Endothelial cell of umbilical vein (primary cell): Measurements from ENCODE around the gene CDX1. TPM values are rescaled to one million over a fixed set of nuclear protein-coding genes. Genes with fewer than 3 reads are reported as not detected.

Experiments used
- BruUV-seq: library from RNA; stranded (reverse); fragments of 400-500 nt; replicated peaks from 2 replicates; lab custom pipeline; 2021; lab: Mats Ljungman, UMichigan
- CTCF ChIA-PET: fragments of 300-600, 350-600 bp; sonication (Branson Sonifier 250); formaldehyde crosslinking; loops from one replicate; lab custom pipeline; 2021; ENCODE audit warnings: antibody characterized with exemption, inconsistent platforms; lab: Charles Lee
- POLR2A ChIA-PET: fragments of 300-600, 350-600 bp; sonication (Branson Sonifier 250); formaldehyde crosslinking; loops from one replicate; lab custom pipeline; 2021; ENCODE audit warnings: antibody characterized with exemption, inconsistent platforms; lab: Charles Lee
- DNase-seq: peaks from one replicate; pipeline ENCODE4 v3.0.0-alpha.2; 2011; ENCODE audit warnings: low read depth, low spot score
- FAIRE-seq: peaks from 2 replicates; lab custom pipeline; 2011; peaks lifted over from hg19 to GRCh38; lab: Jason Lieb, UNC
- H2AFZ ChIP-seq: 2 replicates; pipeline ENCODE4 v1.6.0; 2012; ENCODE audit warnings: low read depth, low read length, control low read depth, inconsistent platforms
- H3K27ac ChIP-seq: 2 replicates; pipeline ENCODE4 v1.5.1; 2011; ENCODE audit warnings: low read depth, mild to moderate bottlenecking, control low read depth, low read length, moderate library complexity; ENCODE audit not compliant: insufficient read depth
- H3K27me3 ChIP-seq, 2 experiments: 2 replicates each; pipeline versions ENCODE4 v1.6.0 to v1.6.1; 2011; ENCODE audit warnings: low read length in 2 of 2, mixed read lengths in 1 of 2; ENCODE audit not compliant: control insufficient read depth in 2 of 2, insufficient read depth in 2 of 2
- H3K36me3 ChIP-seq, 2 experiments: 2 replicates in 1 of 2; 3 replicates in 1 of 2; pipeline ENCODE4 v1.5.1; 2011; ENCODE audit warnings: low read length in 2 of 2, mild to moderate bottlenecking in 1 of 2, moderate library complexity in 1 of 2; ENCODE audit not compliant: control insufficient read depth in 2 of 2, insufficient read depth in 2 of 2; ENCODE audit errors: extremely low read depth in 1 of 2
- H3K4me1 ChIP-seq: 3 replicates; pipeline ENCODE4 v1.5.1; 2011; ENCODE audit warnings: mild to moderate bottlenecking, low read length; ENCODE audit not compliant: control insufficient read depth, insufficient read depth; ENCODE audit errors: extremely low read depth
- H3K4me2 ChIP-seq: 2 replicates; pipeline ENCODE4 v1.6.1; 2011; ENCODE audit warnings: low read length, control low read depth, mixed read lengths; ENCODE audit not compliant: insufficient read depth
- H3K4me3 ChIP-seq, 3 experiments: fragments of 200-600 bp in 1 of 3; sonication (generic), shearing (Covaris generic) in 1 of 3; replicated peaks in 1 of 3; 2 replicates each; pipeline ENCODE4 v1.5.1; 2011 to 2016; ENCODE audit warnings: control low read depth in 3 of 3, low read length in 3 of 3, mild to moderate bottlenecking in 2 of 3, inconsistent platforms in 1 of 3, low read depth in 1 of 3, moderate library complexity in 1 of 3; ENCODE audit not compliant: insufficient read depth in 1 of 3
- H3K79me2 ChIP-seq: 2 replicates; pipeline ENCODE4 v1.6.0; 2012; ENCODE audit warnings: low read length, inconsistent platforms; ENCODE audit not compliant: control insufficient read depth, insufficient read depth
- H3K9ac ChIP-seq: replicated peaks from 2 replicates; pipeline ENCODE3; 2011; ENCODE audit warnings: low read length, control low read depth; ENCODE audit not compliant: insufficient read depth; ENCODE audit errors: extremely low read depth
- H3K9me1 ChIP-seq: replicated peaks from 3 replicates; pipeline ENCODE4 v1.6.0; 2011; ENCODE audit warnings: mild to moderate bottlenecking, low read length; ENCODE audit not compliant: control insufficient read depth, insufficient read depth; ENCODE audit errors: extremely low read depth
- H3K9me3 ChIP-seq: replicated peaks from 2 replicates; pipeline ENCODE4 v1.5.1; 2012; ENCODE audit warnings: low read length, inconsistent platforms; ENCODE audit not compliant: control insufficient read depth, insufficient read depth
- H4K20me1 ChIP-seq: replicated peaks from 2 replicates; pipeline ENCODE3; 2011; ENCODE audit warnings: mild to moderate bottlenecking, low read length; ENCODE audit not compliant: control insufficient read depth, insufficient read depth; ENCODE audit errors: extremely low read depth
- CTCF ChIP-seq, 2 donors: IDR thresholded peaks; 1 replicate in 1 of 2; 2 replicates in 1 of 2; pipeline ENCODE4 v1.5.1; 2011; ENCODE audit warnings: low read length in 2 of 2, mild to moderate bottlenecking in 2 of 2, moderate library complexity in 2 of 2, control low read depth in 1 of 2, inconsistent platforms in 1 of 2, low read depth in 1 of 2; ENCODE audit not compliant: insufficient read depth in 1 of 2; ENCODE audit errors: extremely low read depth in 1 of 2
- EZH2 ChIP-seq: IDR thresholded peaks from 2 replicates; pipeline ENCODE4 v1.6.1; 2012; ENCODE audit warnings: borderline replicate concordance, low read depth, mild to moderate bottlenecking, moderate library complexity, low read length, inconsistent platforms; ENCODE audit not compliant: severe bottlenecking
- FOS ChIP-seq: IDR thresholded peaks from 2 replicates; pipeline ENCODE4 v1.6.1; 2011; ENCODE audit warnings: mild to moderate bottlenecking, low read length, moderate library complexity, borderline replicate concordance; ENCODE audit not compliant: insufficient read depth
- GATA2 ChIP-seq: IDR thresholded peaks from 2 replicates; pipeline ENCODE4 v1.7.0; 2011; ENCODE audit warnings: low read depth, mild to moderate bottlenecking, moderate library complexity, mixed read lengths, low read length; ENCODE audit not compliant: insufficient read length, insufficient read depth
- JUN ChIP-seq: IDR thresholded peaks from 2 replicates; pipeline ENCODE4 v1.6.1; 2011; ENCODE audit warnings: borderline replicate concordance, low read depth; ENCODE audit not compliant: insufficient read length, insufficient read depth
- MAX ChIP-seq: IDR thresholded peaks from 2 replicates; pipeline ENCODE4 v1.6.1; 2011; ENCODE audit not compliant: insufficient read depth, insufficient read length
- MYC ChIP-seq: IDR thresholded peaks from one replicate; pipeline ENCODE4 v1.6.1; 2011; ENCODE audit warnings: mild to moderate bottlenecking, low read depth, low read length
- POLR2A ChIP-seq: IDR thresholded peaks from 2 replicates; pipeline ENCODE4 v1.6.1; 2012; ENCODE audit warnings: low read depth, mild to moderate bottlenecking, control low read depth, low read length
- POLR2AphosphoS5 ChIP-seq: IDR thresholded peaks from 2 replicates; pipeline ENCODE4 v1.6.1; 2012; ENCODE audit warnings: low read depth, mild to moderate bottlenecking, control low read depth, low read length, moderate library complexity; ENCODE audit not compliant: insufficient read depth
- dilution Hi-C: fragments of 300-500 bp; cut with MboI; formaldehyde crosslinking; loops from one replicate; pipeline ENCODE4 v1.15.0; 2019; ENCODE audit warnings: low sequenced_read_pairs; ENCODE audit not compliant: extremely low pct_ligation_motif_present
- intact Hi-C: fragments of 100-400 bp; cut with micrococcal nuclease; formaldehyde crosslinking; loops from one replicate; pipeline ENCODE4 v1.10.0; 2022
- polyA plus RNA-seq, 4 experiments: library from polyadenylated mRNA; depleted of rRNA in 3 of 4; stranded (reverse) in 3 of 4; unstranded in 1 of 4; fragments of >200 nt; gene quantifications; 2 replicates each; pipeline versions ENCODE4 v1.2.1 to v1.2.3, GENCODE V29; 2011 to 2012; ENCODE audit warnings: missing spikeins in 1 of 4
- total RNA-seq: library from RNA; stranded (reverse); gene quantifications from 2 replicates; pipeline ENCODE4 v1.2.3, GENCODE V29; 2021

Gene CDX1
- total and polyA plus RNA-seq, 2 donors (not counting 3 experiments of a cell fraction or from before 2014, with no cell fraction given) = not detected

GRCh38 chr5:150206098-150206778 lies 39.7 kb downstream of the CDX1 start:
- BruUV-seq = no TSS peak
- Histone ChIP-seq H2AFZ (no peak overlapping the region), H4K20me1 (no peaks in the 10 kb centered on the region), H3K79me2 (no peaks in the 10 kb centered on the region), H3K4me3 (no peak overlapping the region), H3K9me3 (no peaks in the 10 kb centered on the region), H3K27ac (no peak overlapping the region), H3K4me2 (no peak overlapping the region), H3K9ac (no peak overlapping the region), H3K4me1 (no peaks in the 10 kb centered on the region), H3K27me3 (peaks cover 0 to 9% of the 10 kb centered on the region in 2 experiments), H3K9me1 (no peaks in the 10 kb centered on the region), H3K36me3 (no peaks in the 10 kb centered on the region)
- ChIA-PET POLR2A (no interaction called here), CTCF (interaction anchor here (1.6 to 2.9 kb wide), 2 partner anchors 9 to 12 kb away, joined by 8 to 17 read pairs; no protein-coding TSS in a partner anchor)
- dilution Hi-C loops (no loop called here), intact Hi-C loops (no loop called here)
- TF ChIP-seq FOS (no peak), POLR2A (no peak), CTCF (IDR thresholded peaks at IDR 0.05; ENCODE audit: extremely low read depth in 1 of 2, insufficient read depth in 1 of 2, low read depth in 1 of 2, low read length in 2 of 2) (no peak)
- no peak for FAIRE-seq
- no peak for DNase-seq

GRCh38 chr5:150206779-150207115 lies 40.2 kb downstream of the CDX1 start:
- dilution Hi-C loops = no loop called here
- ChIA-PET CTCF (interaction anchor here (1.6 to 2.9 kb wide), 2 partner anchors 9 to 11 kb away, joined by 8 to 17 read pairs; no protein-coding TSS in a partner anchor), POLR2A (no interaction called here)
- no peak overlapping the region for H2AFZ ChIP-seq
- TF ChIP-seq POLR2A = no peak
- no peak for TF ChIP-seq POLR2AphosphoS5
- no peak for TF ChIP-seq EZH2
- no peak for TF ChIP-seq FOS
- TF ChIP-seq JUN = no peak
- no peak for TF ChIP-seq CTCF (IDR thresholded peaks at IDR 0.05; ENCODE audit: extremely low read depth in 1 of 2, insufficient read depth in 1 of 2, low read depth in 1 of 2, low read length in 2 of 2)
- TF ChIP-seq GATA2 = no peak
- no peak for TF ChIP-seq MYC
- no peak for TF ChIP-seq MAX
- H3K4me1 ChIP-seq = no peaks in the 10 kb centered on the region
- no peaks in the 10 kb centered on the region for H3K79me2 ChIP-seq
- no peak overlapping the region for H3K9ac ChIP-seq
- DNase-seq (no peak), FAIRE-seq (no peak)
- no peak overlapping the region for H3K27ac ChIP-seq
- no peaks in the 10 kb centered on the region for H3K36me3 ChIP-seq
- H3K4me3 ChIP-seq = no peak overlapping the region
- no peak overlapping the region for H3K4me2 ChIP-seq
- H3K27me3 ChIP-seq = peaks cover 0 to 9% of the 10 kb centered on the region in 2 experiments
- no TSS peak for BruUV-seq
- intact Hi-C loops = no loop called here
- H3K9me3 ChIP-seq = no peaks in the 10 kb centered on the region
- no peaks in the 10 kb centered on the region for H4K20me1 ChIP-seq
- no peaks in the 10 kb centered on the region for H3K9me1 ChIP-seq
